PC-3 (cell line): ENCODE results near the gene ABLIM1. TPM values are rescaled to one million over a fixed set of nuclear protein-coding genes. Genes with fewer than 3 reads are reported as not detected.
A peak's percentile ranks its signal among the peaks of the same experiment; 100 is the strongest.

Source experiments
- ATAC-seq: fragments of 200-7000 bp; cut with Tn5 transposase; 2 replicates; pipeline ENCODE4 v1.9.1; 2020; ENCODE audit warnings: mild to moderate bottlenecking, moderate library complexity
- BruUV-seq: library from RNA; stranded (reverse); fragments of 400-500 nt; replicated peaks from 2 replicates; lab custom pipeline; 2021; lab: Mats Ljungman, UMichigan
- CTCF ChIA-PET: fragments of 300-600 bp; sonication (Branson Sonifier 250); formaldehyde crosslinking; loops from one replicate; lab custom pipeline; 2022; ENCODE audit warnings: antibody characterized with exemption; lab: Charles Lee
- POLR2A ChIA-PET: fragments of 300-600 bp; sonication (Branson Sonifier 250); formaldehyde crosslinking; loops from one replicate; lab custom pipeline; 2022; ENCODE audit warnings: antibody characterized with exemption; ENCODE audit not compliant: unreplicated experiment; lab: Charles Lee
- DNase-seq: peaks from one replicate; pipeline ENCODE4 v3.0.0-alpha.2; 2015
- H2AFZ ChIP-seq: fragments of 300-600 bp; sonication (generic); 2 replicates; pipeline ENCODE4 v1.6.0; 2016; ENCODE audit warnings: antibody characterized with exemption, low read length
- H3F3A ChIP-seq: fragments of 300-600 bp; sonication (generic); one replicate; pipeline ENCODE4 v1.6.0; 2017; ENCODE audit warnings: antibody characterized with exemption, low read length, control low read depth, mild to moderate bottlenecking; ENCODE audit not compliant: unreplicated experiment
- H3K27ac ChIP-seq: fragments of 300-600 bp; sonication (generic); 2 replicates; pipeline ENCODE4 v1.5.1; 2016; ENCODE audit warnings: mild to moderate bottlenecking, low read length
- H3K27me3 ChIP-seq: fragments of 300-600 bp; sonication (generic); 2 replicates; pipeline ENCODE4 v1.6.1; 2016; ENCODE audit warnings: low read length, mixed read lengths
- H3K36me3 ChIP-seq: fragments of 300-600 bp; sonication (generic); 2 replicates; pipeline ENCODE4 v1.6.1; 2016; ENCODE audit warnings: low read depth, mixed run types, low read length, mixed read lengths
- H3K4me1 ChIP-seq: fragments of 300-600 bp; sonication (generic); 2 replicates; pipeline ENCODE4 v1.5.1; 2016; ENCODE audit warnings: low read length; ENCODE audit not compliant: insufficient read depth
- H3K4me2 ChIP-seq: fragments of 300-600 bp; sonication (generic); 2 replicates; pipeline ENCODE4 v1.6.0; 2016; ENCODE audit warnings: low read length
- H3K4me3 ChIP-seq: fragments of 300-600 bp; sonication (generic); 2 replicates; pipeline ENCODE4 v1.5.1; 2016; ENCODE audit warnings: mild to moderate bottlenecking, low read length, mixed read lengths
- H3K79me2 ChIP-seq: fragments of 300-600 bp; sonication (generic); 2 replicates; pipeline ENCODE4 v1.6.1; 2017; ENCODE audit warnings: low read length, mixed read lengths
- H3K9ac ChIP-seq: fragments of 300-600 bp; sonication (generic); 2 replicates; pipeline ENCODE4 v1.6.0; 2016; ENCODE audit warnings: mild to moderate bottlenecking, low read length
- H3K9me2 ChIP-seq: fragments of 300-600 bp; sonication (generic); replicated peaks from 2 replicates; pipeline ENCODE4 v1.6.1; 2016; ENCODE audit warnings: mixed run types, low read length, mixed read lengths
- H3K9me3 ChIP-seq: fragments of 300-600 bp; sonication (generic); 2 replicates; pipeline ENCODE4 v1.6.1; 2016; ENCODE audit warnings: low read length, mixed read lengths
- H4K20me1 ChIP-seq: fragments of 300-600 bp; sonication (generic); 2 replicates; pipeline ENCODE4 v1.6.1; 2016; ENCODE audit warnings: low read length, mixed read lengths
- CTCF ChIP-seq: fragments of 300-600 bp; sonication (generic); conservative IDR thresholded peaks from 2 replicates; pipeline ENCODE4 v1.5.1; 2017; ENCODE audit warnings: antibody characterized with exemption, low read depth, mild to moderate bottlenecking, low read length
- EZH2 ChIP-seq: fragments of 300-600 bp; sonication (generic); IDR thresholded peaks from one replicate; pipeline ENCODE4 v1.6.1; 2017; ENCODE audit warnings: antibody characterized with exemption, mild to moderate bottlenecking, low read length; ENCODE audit not compliant: unreplicated experiment
- EZH2phosphoT487 ChIP-seq: fragments of 300-600 bp; sonication (generic); IDR thresholded peaks from 2 replicates; pipeline ENCODE4 v1.6.1; 2018; ENCODE audit warnings: mild to moderate bottlenecking, antibody characterized with exemption, low read length, borderline replicate concordance
- intact Hi-C: fragments of 100-400 bp; cut with micrococcal nuclease; formaldehyde crosslinking; loops from 2 replicates; pipeline ENCODE4 v1.9.0; 2023
- total RNA-seq: library from RNA; depleted of rRNA; stranded (reverse); fragments of >200 nt; gene quantifications from 2 replicates; pipeline ENCODE4 v1.2.3, GENCODE V29; 2014

The ABLIM1 gene
- total RNA-seq, 1 experiment from 2014 or later: 12.3 TPM

- Histone ChIP-seq H3K9me3 (no peaks in the 10 kb centered on the region), H3K27ac (no peak within 1 kb of the TSS), H3K4me2 (peak within 1 kb of the TSS; percentile 83), H3K9me2 (no peaks in the 10 kb centered on the region), H3K9ac (no peak within 1 kb of the TSS), H4K20me1 (no peaks in the 10 kb centered on the region), H2AFZ (peak within 1 kb of the TSS; percentile 55; the same call in 1 of the 2 replicates), H3F3A (no peaks in the 10 kb centered on the region), H3K27me3 (0 out of 2 replicates have a peak, but pooled peaks cover 13% of the 10 kb centered on the region), H3K36me3 (no peaks in the 10 kb centered on the region), H3K79me2 (no peaks in the 10 kb centered on the region), H3K4me1 (peaks cover 8% of the 10 kb centered on the region; the same call in 1 of the 2 replicates), H3K4me3 (peak within 1 kb of the TSS; percentile 61)
- intact Hi-C loops: no loop called here
- ChIA-PET POLR2A (no interaction called here), CTCF (interaction anchor here (1.1 kb wide), 1 partner anchor 100 kb away, joined by 5 read pairs; no protein-coding TSS in a partner anchor)
- peak; percentile 27 for DNase-seq
- no TSS peak for BruUV-seq
- ATAC-seq: peak; percentile 80
- TF ChIP-seq EZH2 (no peak), EZH2phosphoT487 (no peak), CTCF (no peak)
Measured at GRCh38 chr10:114404171-114405010, 253.7 kb downstream of the ABLIM1 start, which contains the start of gene AFAP1L2. Gene AFAP1L2 (minus strand): TSS chr10:114404502. CDS start chr10:114404455, 47 bp downstream.

- no peak for TF ChIP-seq EZH2
- peak; percentile 48; the same call in 1 of the 2 replicates for TF ChIP-seq CTCF
- ATAC-seq (peak; percentile 43; the same call in 1 of the 2 replicates), DNase-seq (no peak)
- intact Hi-C loops: no loop called here
- no TSS peak for BruUV-seq
- H3K79me2 ChIP-seq: no peaks in the 10 kb centered on the region
- H3K27me3 ChIP-seq: 0 out of 2 replicates have a peak, but pooled peaks cover 13% of the 10 kb centered on the region
- no peaks in the 10 kb centered on the region for H3K9me3 ChIP-seq
- ChIA-PET POLR2A (no interaction called here), CTCF (interaction anchor here (1.1 kb wide), 1 partner anchor 99 kb away, joined by 5 read pairs; no protein-coding TSS in a partner anchor)
- H4K20me1 ChIP-seq: no peaks in the 10 kb centered on the region
- no peaks in the 10 kb centered on the region for H3K9me2 ChIP-seq
- no peaks in the 10 kb centered on the region for H3F3A ChIP-seq
- no peak overlapping the region for H3K9ac ChIP-seq
- H3K4me3 ChIP-seq: peak overlapping the region; percentile 61
- no peak overlapping the region for H3K27ac ChIP-seq
- H3K4me1 ChIP-seq: peaks cover 8% of the 10 kb centered on the region; the same call in 1 of the 2 replicates
- no peaks in the 10 kb centered on the region for H3K36me3 ChIP-seq
- peak overlapping the region; percentile 55; the same call in 1 of the 2 replicates for H2AFZ ChIP-seq
- peak overlapping the region; percentile 83 for H3K4me2 ChIP-seq
Measured at GRCh38 chr10:114403541-114404161, 254.4 kb downstream of the ABLIM1 start.
